Measurements from ENCODE around the gene ERAP2.

GRCh38 chr5:96941140-96941539, 64.8 kb downstream of the ERAP2 start:
- no peak for TF ChIP-seq CTCF (IDR thresholded peaks at IDR 0.05)
- TF ChIP-seq EP300 (IDR thresholded peaks at IDR 0.05) = no peak
- TF ChIP-seq POLR2A (IDR thresholded peaks at IDR 0.05) = no peak
- TF ChIP-seq POLR2AphosphoS5 (IDR thresholded peaks at IDR 0.05) = no peak
